IMR-90 (cell line): ENCODE data around the gene FNDC11. TPM values are rescaled to one million over a fixed set of nuclear protein-coding genes. Genes with fewer than 3 reads are reported as not detected.

Experiments used
- ATAC-seq: fragments of 200-7000 bp; cut with Tn5 transposase; 2 replicates; pipeline ENCODE4 v1.9.1; 2020; ENCODE audit warnings: low read depth, mild to moderate bottlenecking, moderate library complexity
- BruUV-seq: library from RNA; stranded (reverse); fragments of 400-500 nt; replicated peaks from 2 replicates; lab custom pipeline; 2021; lab: Mats Ljungman, UMichigan
- CTCF ChIA-PET: fragments of 300-600 bp; formaldehyde crosslinking; extraction: SDS; loops from one replicate; lab custom pipeline; 2021; ENCODE audit warnings: antibody characterized with exemption; lab: Yijun Ruan, JAX
- POLR2A ChIA-PET: fragments of 300-600 bp; sonication (Branson Sonifier 250); formaldehyde crosslinking; loops from one replicate; lab custom pipeline; 2022; ENCODE audit warnings: antibody characterized with exemption; ENCODE audit not compliant: unreplicated experiment; lab: Charles Lee
- DNase-seq: peaks from one replicate; pipeline ENCODE4 v3.0.0; 2013
- H2AFZ ChIP-seq: replicated peaks from 2 replicates; pipeline ENCODE3; 2013; ENCODE audit warnings: low read length, mild to moderate bottlenecking; ENCODE audit not compliant: poor library complexity
- H2AK5ac ChIP-seq: 2 replicates; pipeline ENCODE4 v1.6.1; 2013; ENCODE audit warnings: low read depth, low read length, inconsistent platforms
- H2AK9ac ChIP-seq: replicated peaks from 2 replicates; pipeline ENCODE3; 2013; ENCODE audit warnings: mild to moderate bottlenecking, low read depth, low read length, moderate library complexity; ENCODE audit not compliant: poor library complexity
- H2BK120ac ChIP-seq: 2 replicates; pipeline ENCODE4 v1.6.1; 2013; ENCODE audit warnings: low read depth, low read length, inconsistent platforms
- H2BK15ac ChIP-seq: 3 replicates; pipeline ENCODE4 v1.6.1; 2013; ENCODE audit warnings: low read depth, low read length, inconsistent platforms
- H2BK20ac ChIP-seq: 2 replicates; pipeline ENCODE4 v1.6.1; 2013; ENCODE audit warnings: low read depth, mild to moderate bottlenecking, inconsistent platforms, low read length, moderate library complexity
- H2BK5ac ChIP-seq: 2 replicates; pipeline ENCODE4 v1.6.1; 2013; ENCODE audit warnings: mild to moderate bottlenecking, low read depth, low read length, inconsistent platforms; ENCODE audit not compliant: poor library complexity, severe bottlenecking
- H3K14ac ChIP-seq: replicated peaks from 2 replicates; pipeline ENCODE4 v1.6.1; 2013; ENCODE audit warnings: low read depth, low read length, inconsistent platforms
- H3K18ac ChIP-seq: 2 replicates; pipeline ENCODE4 v1.6.1; 2013; ENCODE audit warnings: low read depth, low read length, control low read depth
- H3K23ac ChIP-seq: 2 replicates; pipeline ENCODE4 v1.6.1; 2013; ENCODE audit warnings: low read depth, low read length, inconsistent platforms
- H3K27ac ChIP-seq: 2 replicates; pipeline ENCODE4 v1.5.1; 2013; ENCODE audit warnings: mild to moderate bottlenecking, control low read depth, low read length; ENCODE audit not compliant: insufficient read depth
- H3K27me3 ChIP-seq: 2 replicates; pipeline ENCODE4 v1.6.1; 2013; ENCODE audit warnings: low read length; ENCODE audit not compliant: control insufficient read depth, insufficient read depth
- H3K36me3 ChIP-seq: 2 replicates; pipeline ENCODE4 v1.6.1; 2013; ENCODE audit warnings: low read length, mixed read lengths; ENCODE audit not compliant: control insufficient read depth, insufficient read depth
- H3K4ac ChIP-seq: 2 replicates; pipeline ENCODE4 v1.6.1; 2013; ENCODE audit warnings: low read depth, low read length, inconsistent platforms
- H3K4me1 ChIP-seq: 2 replicates; pipeline ENCODE4 v1.6.1; 2013; ENCODE audit warnings: low read length, mixed read lengths; ENCODE audit not compliant: control insufficient read depth, insufficient read depth
- H3K4me2 ChIP-seq: 2 replicates; pipeline ENCODE4 v1.6.1; 2013; ENCODE audit warnings: low read depth, mild to moderate bottlenecking, control low read depth, low read length, moderate library complexity
- H3K4me3 ChIP-seq: 2 replicates; pipeline ENCODE4 v1.5.1; 2013; ENCODE audit warnings: low read depth, mild to moderate bottlenecking, control low read depth, low read length, moderate library complexity; ENCODE audit not compliant: insufficient read depth
- H3K56ac ChIP-seq: 2 replicates; pipeline ENCODE4 v1.6.1; 2013; ENCODE audit warnings: low read length, inconsistent platforms; ENCODE audit not compliant: insufficient read depth; ENCODE audit errors: extremely low read depth
- H3K79me1 ChIP-seq, 2 experiments: 2 replicates each; pipeline ENCODE4 v1.6.1; 2013; ENCODE audit warnings: low read length in 2 of 2, inconsistent platforms in 1 of 2, low read depth in 1 of 2
- H3K9ac ChIP-seq: 2 replicates; pipeline ENCODE4 v1.6.1; 2013; ENCODE audit warnings: low read depth, low read length, control low read depth
- H3K9me1 ChIP-seq: 2 replicates; pipeline ENCODE4 v1.6.1; 2013; ENCODE audit warnings: low read length, inconsistent platforms; ENCODE audit not compliant: insufficient read depth
- H3K9me3 ChIP-seq: 2 replicates; pipeline ENCODE4 v1.6.1; 2013; ENCODE audit warnings: low read length; ENCODE audit not compliant: control insufficient read depth, insufficient read depth
- H4K20me1 ChIP-seq: 2 replicates; pipeline ENCODE4 v1.6.1; 2013; ENCODE audit warnings: low read length, inconsistent platforms; ENCODE audit not compliant: insufficient read depth
- H4K5ac ChIP-seq: 2 replicates; pipeline ENCODE4 v1.6.1; 2013; ENCODE audit warnings: mild to moderate bottlenecking, low read depth, low read length, control low read depth
- H4K8ac ChIP-seq, 2 experiments: 2 replicates each; pipeline ENCODE4 v1.6.1; 2013; ENCODE audit warnings: low read depth in 2 of 2, low read length in 2 of 2, control low read depth in 1 of 2, inconsistent platforms in 1 of 2
- H4K91ac ChIP-seq: 2 replicates; pipeline ENCODE4 v1.6.1; 2013; ENCODE audit warnings: low read depth, low read length, inconsistent platforms; ENCODE audit not compliant: insufficient read depth
- MXI1 ChIP-seq: IDR thresholded peaks from 2 replicates; pipeline ENCODE4 v1.6.1; 2012; ENCODE audit warnings: low read depth, mild to moderate bottlenecking, low read length, moderate library complexity, borderline replicate concordance
- WGBS, 2 experiments: methylation state at CpG; one replicate each; pipeline versions ENCODE4 v1.1.5 to v1.1.7; 2013; ENCODE audit warnings: missing lambda C conversion rate in 2 of 2; ENCODE audit not compliant: insufficient read length in 1 of 2; ENCODE audit errors: extremely low coverage in 2 of 2; 5-methylcytosine and 5-hydroxymethylcytosine counted together
- dilution Hi-C: fragments of 300-500 bp; cut with HindIII; formaldehyde crosslinking; loops from one replicate; pipeline ENCODE4 v1.14.3; 2018; ENCODE audit warnings: low sequenced_read_pairs; ENCODE audit not compliant: unreplicated experiment
- in situ Hi-C: fragments of 300-500 bp; cut with MboI; formaldehyde crosslinking; loops from 3 replicates; pipeline ENCODE4 v1.14.3; 2019; ENCODE audit warnings: low sequenced_read_pairs, inconsistent platforms, mixed read lengths
- intact Hi-C: fragments of 100-400 bp; cut with micrococcal nuclease; formaldehyde crosslinking; loops from 2 replicates; pipeline ENCODE4 v1.10.0; 2022
- polyA plus RNA-seq, 3 experiments: library from polyadenylated mRNA; depleted of rRNA; stranded (reverse); fragments of >200 nt; gene quantifications; 2 replicates each; pipeline ENCODE4 v1.2.3, GENCODE V29; 2012; ENCODE audit warnings: low replicate concordance in 1 of 3
- total RNA-seq: library from RNA; depleted of rRNA; stranded (reverse); fragments of >200 nt; gene quantifications from 2 replicates; pipeline ENCODE4 v1.2.3, GENCODE V29; 2012

FNDC11 gene
- total and polyA plus RNA-seq, 2 of the 4 experiments (the other 2 are of a cell fraction): 0.36 to 1.0 TPM

DNA sequence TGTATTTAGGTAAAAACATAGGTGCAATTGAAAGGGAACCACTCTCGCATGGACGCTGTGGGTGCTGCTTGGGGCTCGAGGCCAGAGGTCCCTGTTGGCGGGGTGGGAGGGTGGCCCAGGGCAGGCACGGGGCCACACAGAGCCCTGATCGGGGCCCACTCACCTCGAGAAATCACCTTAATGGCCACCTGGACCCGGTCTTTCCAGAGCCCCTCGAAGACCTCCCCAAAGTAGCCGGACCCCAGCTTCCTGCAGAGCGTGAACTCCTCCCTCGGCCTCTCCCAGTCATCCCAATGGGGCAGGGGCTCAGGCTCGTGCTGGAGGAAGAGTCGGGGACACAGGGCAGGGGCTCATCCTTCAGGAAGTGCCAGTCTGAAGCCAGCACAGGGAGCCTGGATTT lies 20.6 kb upstream of the FNDC11 start:
- no peak for ATAC-seq
- H3K18ac ChIP-seq: no peak overlapping the region
- dilution Hi-C loops (no loop called here), intact Hi-C loops (loop anchor here (10.0 kb wide), 1 partner anchor 121 kb away; the partner anchor contains the start of genes RTEL1 and STMN3), in situ Hi-C loops (loop anchor here (10.0 kb wide), 2 partner anchors 331 to 441 kb away; partner anchors contain the start of genes ABHD16B, SAMD10 and TPD52L2)
- ChIA-PET POLR2A (no interaction called here), CTCF (no interaction called here)
- H4K8ac ChIP-seq: no peak overlapping the region
- H3K4me1 ChIP-seq: no peaks in the 10 kb centered on the region; the same call in 1 of the 2 replicates
- no peak overlapping the region for H2BK5ac ChIP-seq
- H3K56ac ChIP-seq: no peak overlapping the region
- no peaks in the 10 kb centered on the region for H3K9me1 ChIP-seq
- H3K36me3 ChIP-seq: no peaks in the 10 kb centered on the region
- no peak overlapping the region for H2BK15ac ChIP-seq
- no peak overlapping the region for H3K14ac ChIP-seq
- H2AK5ac ChIP-seq: no peak overlapping the region
- BruUV-seq: no TSS peak
- H3K4me2 ChIP-seq: no peak overlapping the region
- H3K27me3 ChIP-seq: peaks cover 4% of the 10 kb centered on the region; the same call in 1 of the 2 replicates
- no peaks in the 10 kb centered on the region for H4K20me1 ChIP-seq
- H2BK20ac ChIP-seq: no peak overlapping the region
- DNase-seq: no peak
- H3K4me3 ChIP-seq: no peak overlapping the region
- TF ChIP-seq MXI1: no peak
- H3K27ac ChIP-seq: no peak overlapping the region
- H2BK120ac ChIP-seq: no peak overlapping the region
- no peak overlapping the region for H4K91ac ChIP-seq
- H2AFZ ChIP-seq: no peak overlapping the region
- no peak overlapping the region for H3K9ac ChIP-seq
- H3K79me1 ChIP-seq: no peaks in the 10 kb centered on the region
- no peak overlapping the region for H3K4ac ChIP-seq
- H2AK9ac ChIP-seq: no peak overlapping the region
- H3K23ac ChIP-seq: no peak overlapping the region
- 61% methylated on average over 7 of the region's 14 CpGs; no CpG with 5 or more reads in 1 of the 2 experiments for WGBS, 2 experiments
- no peak overlapping the region for H4K5ac ChIP-seq
- H3K9me3 ChIP-seq: no peaks in the 10 kb centered on the region
